ACC112 (cell line): ENCODE measurements around the gene UBE4B.
"Not testable (repeated sequence)": the region's sequence is repeated elsewhere in the genome, so short reads cannot be mapped to it uniquely, and the experiment has no call there.

Source experiments
- H2AFZ ChIP-seq: fragments of 200-600 bp; sonication (generic); one replicate; pipeline ENCODE4 v1.6.0; 2017; ENCODE audit warnings: antibody characterized with exemption, low read length; ENCODE audit not compliant: unreplicated experiment
- H3K27ac ChIP-seq: fragments of 200-600 bp; sonication (generic); 2 replicates; pipeline ENCODE4 v1.5.1; 2014; ENCODE audit warnings: low read depth, mild to moderate bottlenecking, antibody characterized with exemption, low read length, moderate library complexity
- H3K27me3 ChIP-seq: fragments of 200-600 bp; sonication (generic); 2 replicates; pipeline ENCODE4 v1.6.1; 2014; ENCODE audit warnings: mild to moderate bottlenecking, antibody characterized with exemption, low read length, moderate library complexity, mixed read lengths; ENCODE audit not compliant: insufficient read depth
- H3K36me3 ChIP-seq: fragments of 200-600 bp; sonication (generic); 2 replicates; pipeline ENCODE4 v1.6.1; 2016; ENCODE audit warnings: mild to moderate bottlenecking, antibody characterized with exemption, low read length, moderate library complexity, mixed read lengths; ENCODE audit not compliant: insufficient read depth
- H3K4me1 ChIP-seq: fragments of 200-600 bp; sonication (generic); one replicate; pipeline ENCODE4 v1.6.1; 2016; ENCODE audit warnings: low read length, mixed read lengths; ENCODE audit not compliant: insufficient read depth, unreplicated experiment, control insufficient read depth
- H3K4me3 ChIP-seq: fragments of 200-600 bp; sonication (generic); 2 replicates; pipeline ENCODE4 v1.5.1; 2014; ENCODE audit warnings: mild to moderate bottlenecking, low read depth, low read length
- H3K79me2 ChIP-seq: fragments of 200-600 bp; sonication (generic); one replicate; pipeline ENCODE4 v1.6.0; 2016; ENCODE audit warnings: low read length; ENCODE audit not compliant: control insufficient read depth, unreplicated experiment, insufficient read depth

Gene UBE4B

DNA sequence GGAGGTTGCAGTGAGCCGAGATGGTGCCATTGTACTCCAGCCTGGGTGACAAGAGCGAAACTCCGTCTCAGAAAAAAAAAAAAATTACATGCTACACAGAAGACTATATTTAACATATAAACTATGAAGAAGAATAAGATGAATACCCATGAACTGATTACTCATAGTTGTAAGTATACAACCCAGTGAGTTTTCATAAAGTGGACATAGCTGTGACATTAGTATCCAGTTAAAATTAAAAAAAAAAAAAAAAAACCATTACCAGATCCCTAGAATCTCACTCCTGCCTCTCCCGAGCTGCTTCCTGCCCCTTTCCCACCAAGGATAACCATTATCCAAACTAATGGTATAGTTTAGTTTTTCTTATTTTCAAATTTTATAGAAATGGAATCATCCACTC lies 37.4 kb downstream of the UBE4B start:
- Histone ChIP-seq H3K4me1 (peaks cover 36% of the 10 kb centered on the region), H3K79me2 (peaks cover 21% of the 10 kb centered on the region), H3K4me3 (no peak overlapping the region), H3K27me3 (no peaks in the 10 kb centered on the region), H3K36me3 (no peaks in the 10 kb centered on the region), H3K27ac (no peak overlapping the region), H2AFZ (no peak overlapping the region)

- Histone ChIP-seq H3K79me2 (peaks cover 16% of the 10 kb centered on the region), H3K36me3 (no peaks in the 10 kb centered on the region), H3K27ac (no peak overlapping the region), H2AFZ (no peak overlapping the region), H3K27me3 (no peaks in the 10 kb centered on the region), H3K4me1 (peaks cover 25% of the 10 kb centered on the region), H3K4me3 (no peak overlapping the region)
Observed at GRCh38 chr1:10071640-10072039, 38.9 kb downstream of the UBE4B start.

DNA sequence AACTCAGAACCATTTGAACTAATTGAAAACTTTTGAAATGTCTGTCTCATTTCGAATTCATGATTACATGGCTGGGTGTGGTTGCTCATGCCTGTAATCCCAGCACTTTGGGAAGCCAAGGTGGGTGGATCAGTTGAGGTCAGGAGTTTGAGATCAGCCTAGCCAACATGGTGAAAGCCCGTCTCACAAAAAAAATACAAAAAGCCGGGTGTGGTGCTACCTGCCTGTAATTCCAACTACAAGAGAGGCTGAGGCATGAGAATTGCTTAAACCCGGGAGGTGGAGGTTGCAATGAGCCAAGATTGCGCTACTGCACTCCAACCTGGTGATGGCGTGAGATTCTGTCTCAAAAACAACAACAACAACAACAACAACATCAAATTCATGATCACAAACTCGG lies 40.6 kb downstream of the UBE4B start:
- H3K36me3 ChIP-seq, H3K4me3 ChIP-seq, H3K27ac ChIP-seq, H2AFZ ChIP-seq, H3K27me3 ChIP-seq: not testable (repeated sequence)
- H3K79me2 ChIP-seq: peaks cover 16% of the 10 kb centered on the region
- peaks cover 15% of the 10 kb centered on the region for H3K4me1 ChIP-seq

GRCh38 chr1:10074059-10074851 lies 41.5 kb downstream of the UBE4B start:
- Histone ChIP-seq H3K79me2 (peaks cover 8% of the 10 kb centered on the region), H3K4me3 (peak overlapping the region; percentile 1; the same call in 1 of the 2 replicates), H3K27me3 (no peaks in the 10 kb centered on the region), H3K36me3 (no peaks in the 10 kb centered on the region), H2AFZ (no peak overlapping the region), H3K27ac (peak overlapping the region; percentile 60), H3K4me1 (peaks cover 15% of the 10 kb centered on the region)

DNA sequence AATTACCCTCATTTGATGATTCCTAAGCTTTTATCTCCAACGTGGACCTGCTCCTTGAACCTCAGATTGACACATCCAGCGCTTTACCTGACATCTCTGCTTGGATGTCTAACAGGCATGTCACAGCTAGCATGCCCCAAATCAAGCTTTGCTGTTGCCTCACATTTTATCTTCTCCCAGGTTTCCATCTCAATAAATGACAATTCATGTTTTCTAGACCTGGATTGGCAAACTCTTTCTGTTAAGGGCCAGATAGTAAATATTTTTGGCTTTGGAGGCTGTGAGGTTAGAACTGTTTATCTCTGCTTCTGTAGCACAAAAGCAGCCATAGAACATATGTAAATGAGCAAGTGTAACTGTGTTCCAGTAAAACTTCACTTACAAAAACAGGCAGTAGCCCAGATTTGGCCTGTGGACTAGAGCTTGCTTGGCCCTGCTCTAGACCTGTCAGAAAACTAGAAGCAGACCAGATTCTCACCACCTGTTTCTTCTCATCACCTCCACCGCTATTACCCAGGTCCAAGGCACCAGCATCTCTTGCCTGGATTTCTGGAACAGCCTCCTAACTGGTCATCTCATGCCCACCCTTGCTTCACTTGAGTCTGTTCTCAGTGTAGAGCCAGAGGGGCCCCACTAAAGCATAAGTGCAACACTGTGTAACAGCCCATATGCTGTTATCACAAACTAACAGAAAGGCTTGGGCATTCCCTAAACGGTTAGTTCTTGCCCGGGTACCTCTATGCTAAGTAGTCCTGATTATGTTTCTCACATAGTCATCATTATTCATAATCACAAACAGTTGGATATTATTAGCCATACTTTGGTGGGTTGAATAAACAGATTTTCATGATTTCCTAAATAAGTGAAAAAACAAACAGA lies 42.3 kb downstream of the UBE4B start:
- peaks cover 15% of the 10 kb centered on the region for H3K4me1 ChIP-seq
- H3K4me3 ChIP-seq: peak overlapping the region; percentile 1; the same call in 1 of the 2 replicates
- no peak overlapping the region for H2AFZ ChIP-seq
- H3K79me2 ChIP-seq: peaks cover 3% of the 10 kb centered on the region
- peak overlapping the region; percentile 60 for H3K27ac ChIP-seq
- no peaks in the 10 kb centered on the region for H3K27me3 ChIP-seq
- H3K36me3 ChIP-seq: no peaks in the 10 kb centered on the region

- no peak overlapping the region for H2AFZ ChIP-seq
- H3K36me3 ChIP-seq: no peaks in the 10 kb centered on the region
- H3K4me1 ChIP-seq: peaks cover 15% of the 10 kb centered on the region
- no peaks in the 10 kb centered on the region for H3K27me3 ChIP-seq
- H3K79me2 ChIP-seq: peaks cover 3% of the 10 kb centered on the region
- H3K27ac ChIP-seq: no peak overlapping the region
- H3K4me3 ChIP-seq: no peak overlapping the region
Observed at GRCh38 chr1:10075732-10076131, 43.0 kb downstream of the UBE4B start.

GRCh38 chr1:10078494-10078893 lies 45.7 kb downstream of the UBE4B start:
- Histone ChIP-seq H2AFZ (no peak overlapping the region), H3K79me2 (peaks cover 3% of the 10 kb centered on the region), H3K4me3 (no peak overlapping the region), H3K36me3 (no peaks in the 10 kb centered on the region), H3K27me3 (no peaks in the 10 kb centered on the region), H3K4me1 (peaks cover 15% of the 10 kb centered on the region), H3K27ac (no peak overlapping the region)

- Histone ChIP-seq H3K4me3 (no peak overlapping the region), H3K27me3 (no peaks in the 10 kb centered on the region), H3K79me2 (peaks cover 3% of the 10 kb centered on the region), H3K36me3 (no peaks in the 10 kb centered on the region), H3K27ac (no peak overlapping the region), H2AFZ (no peak overlapping the region), H3K4me1 (no peaks in the 10 kb centered on the region)
Observed at GRCh38 chr1:10080523-10080922, 47.8 kb downstream of the UBE4B start.

DNA sequence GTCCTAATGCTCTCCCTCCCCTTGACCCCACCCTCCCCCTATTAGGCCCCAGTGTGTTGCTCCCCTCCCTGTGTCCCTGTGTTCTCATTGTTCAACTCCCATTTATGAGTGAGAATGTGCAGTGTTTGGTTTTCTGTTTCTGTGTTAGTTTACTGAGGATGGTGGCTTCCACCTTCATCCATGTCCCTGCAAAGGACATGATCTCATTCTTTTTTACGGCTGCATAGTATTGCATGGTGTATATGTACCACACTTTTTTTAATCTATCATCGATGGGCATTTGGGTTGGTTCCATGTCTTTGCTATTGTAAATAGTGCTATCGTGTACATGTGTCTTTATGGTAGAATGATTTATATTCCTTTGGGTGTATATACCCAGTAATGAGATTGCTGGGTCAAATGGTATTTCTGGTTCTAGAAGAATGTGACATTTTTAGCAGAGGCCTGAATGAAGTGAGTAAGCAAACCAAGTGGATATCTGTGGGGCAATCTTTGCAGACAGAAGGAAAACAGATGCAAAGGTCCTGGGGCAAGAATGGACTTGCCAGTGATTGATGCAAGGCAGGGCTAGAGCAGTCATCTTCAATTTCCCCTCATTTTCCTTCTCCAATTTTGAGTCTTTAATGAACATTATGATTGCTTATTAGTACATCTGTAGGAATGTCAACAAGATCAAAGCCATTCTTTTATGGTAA lies 50.2 kb downstream of the UBE4B start:
- no peaks in the 10 kb centered on the region for H3K27me3 ChIP-seq
- no peak overlapping the region for H2AFZ ChIP-seq
- H3K36me3 ChIP-seq: no peaks in the 10 kb centered on the region
- no peaks in the 10 kb centered on the region for H3K4me1 ChIP-seq
- peaks cover 3% of the 10 kb centered on the region for H3K79me2 ChIP-seq
- H3K27ac ChIP-seq: no peak overlapping the region
- H3K4me3 ChIP-seq: no peak overlapping the region

GRCh38 chr1:10084045-10084444 lies 51.3 kb downstream of the UBE4B start:
- H2AFZ ChIP-seq: no peak overlapping the region
- H3K27ac ChIP-seq: no peak overlapping the region
- H3K27me3 ChIP-seq: no peaks in the 10 kb centered on the region
- no peaks in the 10 kb centered on the region for H3K36me3 ChIP-seq
- peaks cover 3% of the 10 kb centered on the region for H3K79me2 ChIP-seq
- no peaks in the 10 kb centered on the region for H3K4me1 ChIP-seq
- H3K4me3 ChIP-seq: no peak overlapping the region
